K562 (cell line): ENCODE results near the gene ISYNA1. TPM values are rescaled to one million over a fixed set of nuclear protein-coding genes. Genes with fewer than 3 reads are reported as not detected.
A peak's percentile ranks its signal among the peaks of the same experiment; 100 is the strongest.

Experiments used
- ATAC-seq: fragments of 200-7000 bp; cut with Tn5 transposase; 3 replicates; pipeline ENCODE4 v1.9.1; 2020; ENCODE audit warnings: moderate library complexity
- BruUV-seq: library from RNA; stranded (reverse); fragments of 400-500 nt; replicated peaks from 2 replicates; lab custom pipeline; 2021; lab: Mats Ljungman, UMichigan
- CTCF ChIA-PET: fragments of 300-600 bp; formaldehyde crosslinking; extraction: SDS; loops from one replicate; lab custom pipeline; 2021; ENCODE audit warnings: low intra/inter-chr PET ratio; lab: Yijun Ruan, JAX
- POLR2A ChIA-PET: fragments of 300-600, 350-650 bp; sonication (Branson Sonifier 250); formaldehyde crosslinking; extraction: SDS; loops from one replicate; lab custom pipeline; 2021; ENCODE audit warnings: antibody characterized with exemption, inconsistent platforms; lab: Yijun Ruan, JAX
- DNase-seq, 4 experiments: peaks; one replicate each; pipeline versions ENCODE4 v3.0.0 to v3.0.0-alpha.2; 2011 to 2018; ENCODE audit warnings: low spot score in 3 of 4, mixed read lengths in 3 of 4; ENCODE audit errors: extremely low read depth in 1 of 4
- FAIRE-seq: peaks from 2 replicates; lab custom pipeline; 2011; peaks lifted over from hg19 to GRCh38; lab: Jason Lieb, UNC
- H2AFZ ChIP-seq: 2 replicates; pipeline ENCODE4 v1.6.0; 2011; ENCODE audit warnings: low read depth, low read length, control low read depth, inconsistent platforms
- H3K27ac ChIP-seq: fragments of 200-600 bp; 3 replicates; pipeline ENCODE4 v1.8.0; 2011; ENCODE audit warnings: low read depth, mild to moderate bottlenecking, control low read depth, inconsistent platforms, low read length, moderate library complexity, mixed read lengths; ENCODE audit errors: extremely low read depth
- H3K27me3 ChIP-seq, 2 experiments: fragments of 300-600 bp in 1 of 2; 2 replicates in 1 of 2; 3 replicates in 1 of 2; pipeline versions ENCODE4 v1.6.0 to v1.8.0; 2011; ENCODE audit warnings: inconsistent platforms in 2 of 2, low read length in 2 of 2, mild to moderate bottlenecking in 1 of 2, mixed read lengths in 1 of 2, moderate library complexity in 1 of 2; ENCODE audit not compliant: control insufficient read depth in 2 of 2, insufficient read depth in 2 of 2
- H3K36me3 ChIP-seq: fragments of 300-600 bp; 3 replicates; pipeline ENCODE4 v1.8.0; 2011; ENCODE audit warnings: mild to moderate bottlenecking, low read length, inconsistent platforms; ENCODE audit not compliant: control insufficient read depth, insufficient read depth
- H3K4me1 ChIP-seq, 2 experiments: fragments of 200-600 bp in 1 of 2; replicated peaks in 1 of 2; 2 replicates in 1 of 2; 3 replicates in 1 of 2; pipeline versions ENCODE4 v1.5.1 to v1.8.0; 2011; ENCODE audit warnings: inconsistent platforms in 2 of 2, low read length in 2 of 2, mild to moderate bottlenecking in 1 of 2, mixed read lengths in 1 of 2, moderate library complexity in 1 of 2; ENCODE audit not compliant: control insufficient read depth in 2 of 2, insufficient read depth in 2 of 2
- H3K4me2 ChIP-seq: 2 replicates; pipeline ENCODE4 v1.6.1; 2011; ENCODE audit warnings: low read length, control low read depth, inconsistent platforms, mixed read lengths; ENCODE audit not compliant: insufficient read depth
- H3K4me3 ChIP-seq: fragments of 200-600 bp; sonication (generic), shearing (Covaris generic); 2 replicates; pipeline ENCODE4 v1.5.1; 2016; ENCODE audit warnings: control low read depth, inconsistent platforms
- H3K79me2 ChIP-seq: fragments of 200-600 bp; 3 replicates; pipeline ENCODE4 v1.8.0; 2011; ENCODE audit warnings: low read length, inconsistent platforms; ENCODE audit not compliant: control insufficient read depth, insufficient read depth
- H3K9ac ChIP-seq, 2 experiments: 2 replicates each; pipeline versions ENCODE4 v1.6.0 to v1.6.1; 2011; ENCODE audit warnings: low read depth in 2 of 2, low read length in 2 of 2, control low read depth in 1 of 2, inconsistent platforms in 1 of 2, mild to moderate bottlenecking in 1 of 2, mixed read lengths in 1 of 2; ENCODE audit not compliant: insufficient read depth in 1 of 2
- H3K9me1 ChIP-seq: one replicate; pipeline ENCODE4 v1.6.0; 2011; ENCODE audit warnings: inconsistent platforms, mild to moderate bottlenecking, low read length, moderate library complexity; ENCODE audit not compliant: control insufficient read depth, insufficient read depth
- H3K9me3 ChIP-seq: replicated peaks from 2 replicates; pipeline ENCODE4 v1.5.1; 2011; ENCODE audit warnings: low read depth, low read length, inconsistent platforms; ENCODE audit not compliant: control insufficient read depth, insufficient read depth
- H4K20me1 ChIP-seq: replicated peaks from 2 replicates; pipeline ENCODE4 v1.6.1; 2011; ENCODE audit warnings: low read length, inconsistent platforms, mixed read lengths; ENCODE audit not compliant: control insufficient read depth, insufficient read depth
- CCNT2 ChIP-seq: IDR thresholded peaks from 2 replicates; pipeline ENCODE4 v1.6.1; 2011; ENCODE audit warnings: borderline replicate concordance, low read depth, mild to moderate bottlenecking, moderate library complexity, mixed read lengths, low read length; ENCODE audit not compliant: insufficient read length; ENCODE audit errors: extremely low read depth
- JUNB ChIP-seq: fragments of 450-650 bp; formaldehyde crosslinking; conservative IDR thresholded peaks from 2 replicates; pipeline ENCODE4 v1.4.0; 2020; ENCODE audit warnings: mild to moderate bottlenecking
- MAFG ChIP-seq: fragments of 450-650 bp; conservative IDR thresholded peaks from 2 replicates; pipeline ENCODE4 v1.6.1; 2016; ENCODE audit warnings: missing genetic modification characterization, missing compliant biosample characterization
- POLR2B ChIP-seq: fragments of 450-650 bp; IDR thresholded peaks from 2 replicates; pipeline ENCODE4 v1.6.1; 2018; ENCODE audit warnings: low read depth; ENCODE audit not compliant: partially characterized antibody
- SMC3 ChIP-seq: conservative IDR thresholded peaks from 2 replicates; pipeline ENCODE4 v1.6.1; 2011; ENCODE audit warnings: low read depth, low read length, improper control_type of control experiment; ENCODE audit not compliant: insufficient read depth
- TEAD4 ChIP-seq, 2 experiments: sonication (generic) in 1 of 2; formaldehyde crosslinking in 1 of 2; IDR thresholded peaks; 2 replicates each; pipeline versions ENCODE4 v1.6.1 to v1.8.0; 2012 to 2022; ENCODE audit warnings: borderline replicate concordance in 1 of 2, inconsistent platforms in 1 of 2, low read length in 1 of 2, mild to moderate bottlenecking in 1 of 2, missing genetic modification reagents in 1 of 2
- ZNF384 ChIP-seq: IDR thresholded peaks from 2 replicates; pipeline ENCODE4 v1.6.1; 2012; ENCODE audit warnings: low read depth, low read length, improper control_type of control experiment
- ZNF507 ChIP-seq: conservative IDR thresholded peaks from 2 replicates; pipeline ENCODE4 v1.6.1; 2017; ENCODE audit warnings: missing genetic modification characterization, missing compliant biosample characterization
- ZNF764 ChIP-seq: fragments of 250-450 bp; sonication (Bioruptor Pico); IDR thresholded peaks from 2 replicates; pipeline ENCODE4 v1.4.0; 2020; ENCODE audit warnings: low read depth, mild to moderate bottlenecking, moderate library complexity
- WGBS: fragments of 100-300 bp; shearing (Covaris generic); methylation state at CpG from one replicate; pipeline ENCODE4 v1.1.6; 2016; ENCODE audit warnings: low coverage, mixed read lengths; ENCODE audit not compliant: insufficient coverage; ENCODE audit errors: missing lambda C conversion rate; 5-methylcytosine and 5-hydroxymethylcytosine counted together
- in situ Hi-C: fragments of 300-500 bp; cut with MboI; formaldehyde crosslinking; loops from 4 replicates; pipeline ENCODE4 v1.15.0; 2018; ENCODE audit warnings: inconsistent platforms, mixed read lengths
- intact Hi-C: fragments of 100-400 bp; cut with micrococcal nuclease; formaldehyde crosslinking; loops from 2 replicates; pipeline ENCODE4 v1.14.2; 2022
- polyA plus RNA-seq, 8 experiments: library from polyadenylated mRNA; depleted of rRNA in 4 of 8; stranded (reverse) in 5 of 8; unstranded in 3 of 8; fragments of >200 nt; fragmentation: Nextera tagmentation in 2 of 8; fragmentation: Illumina TruSeq in 1 of 8; extraction: Ambion mirVana in 2 of 8; extraction: Trizol in 1 of 8; gene quantifications; 2 replicates each; pipeline versions ENCODE4 v1.2.1 to v1.2.3, GENCODE V29; 2011 to 2014; ENCODE audit warnings: inconsistent platforms in 1 of 8, missing spikeins in 1 of 8
- total RNA-seq, 7 experiments: library from RNA; depleted of rRNA in 6 of 7; stranded (reverse); fragments of >200 nt in 6 of 7; fragmentation: Illumina TruSeq in 2 of 7; extraction: Trizol in 2 of 7; gene quantifications; 2 replicates each; pipeline versions ENCODE4 v1.2.1 to v1.2.3, GENCODE V29; 2011 to 2021; ENCODE audit warnings: low replicate concordance in 1 of 7
- TF ChIP-seq, protein P1 (sequence below), 2 experiments: fragments of 450-650 bp in 1 of 2; sonication (generic) in 1 of 2; formaldehyde crosslinking in 1 of 2; IDR thresholded peaks; 2 replicates each; pipeline versions ENCODE4 v1.7.1 to v1.9.0; 2016 to 2022; ENCODE audit warnings: inconsistent platforms in 1 of 2, mild to moderate bottlenecking in 1 of 2, missing genetic modification reagents in 1 of 2
- TF ChIP-seq, protein P2 (sequence below): sonication (generic); formaldehyde crosslinking; IDR thresholded peaks from 2 replicates; pipeline ENCODE4 v1.8.0; 2022; ENCODE audit warnings: mild to moderate bottlenecking, missing genetic modification reagents

ISYNA1 gene
- total and polyA plus RNA-seq, 9 of the 15 experiments (the other 6 are each of a cell fraction or from before 2014, with no cell fraction given), result 21.8 to 460 (median 93.2) TPM

DNA sequence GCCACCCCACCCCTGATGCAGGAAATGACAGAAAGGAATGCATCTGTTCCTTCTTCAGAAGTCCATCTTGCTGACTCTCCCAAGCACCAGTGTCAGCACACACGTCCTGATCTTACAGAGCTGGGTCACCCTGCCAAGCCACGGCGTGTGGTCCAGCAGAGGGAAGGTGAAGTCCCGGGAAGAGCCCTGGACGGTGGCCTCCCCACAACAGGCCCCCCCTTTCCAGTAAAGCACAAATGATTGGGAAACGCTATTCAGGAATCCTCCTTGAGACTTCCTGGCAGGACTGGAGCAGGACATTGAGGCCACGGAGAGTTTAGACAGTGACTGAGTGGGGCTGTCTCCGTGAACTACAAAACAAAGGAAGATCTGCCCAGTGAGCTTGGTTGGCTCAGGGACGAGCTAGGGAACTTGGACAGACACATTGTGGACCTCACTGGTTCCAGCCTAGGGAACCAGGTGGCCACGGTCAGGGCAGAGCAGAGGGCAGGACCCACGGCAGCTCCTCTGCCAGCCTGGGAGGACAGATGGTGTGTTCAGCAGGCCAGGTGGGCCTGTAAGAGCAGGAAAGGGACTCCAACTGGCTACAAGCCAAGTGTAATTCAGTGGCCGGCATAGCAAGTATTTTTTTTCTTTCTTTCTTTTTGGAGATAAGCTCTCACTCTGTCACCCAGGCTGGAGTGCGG is 42.2 kb upstream of the ISYNA1 start:
- peak overlapping the region in 1 of 2 experiments; percentile 88; a peak in 2 of 4 replicates for H3K9ac ChIP-seq
- 0 out of 2 replicates have a peak, but pooled peaks have one; percentile 21 for TF ChIP-seq ZNF384
- TF ChIP-seq TEAD4 (IDR thresholded peaks at IDR 0.05; ENCODE audit: low read length), result no peak
- TF ChIP-seq TEAD4 (CRISPR knock-in tag; IDR thresholded peaks at IDR 0.05; ENCODE audit: borderline replicate concordance), result no peak
- TF ChIP-seq CCNT2, result no peak
- TF ChIP-seq, protein P1, sequence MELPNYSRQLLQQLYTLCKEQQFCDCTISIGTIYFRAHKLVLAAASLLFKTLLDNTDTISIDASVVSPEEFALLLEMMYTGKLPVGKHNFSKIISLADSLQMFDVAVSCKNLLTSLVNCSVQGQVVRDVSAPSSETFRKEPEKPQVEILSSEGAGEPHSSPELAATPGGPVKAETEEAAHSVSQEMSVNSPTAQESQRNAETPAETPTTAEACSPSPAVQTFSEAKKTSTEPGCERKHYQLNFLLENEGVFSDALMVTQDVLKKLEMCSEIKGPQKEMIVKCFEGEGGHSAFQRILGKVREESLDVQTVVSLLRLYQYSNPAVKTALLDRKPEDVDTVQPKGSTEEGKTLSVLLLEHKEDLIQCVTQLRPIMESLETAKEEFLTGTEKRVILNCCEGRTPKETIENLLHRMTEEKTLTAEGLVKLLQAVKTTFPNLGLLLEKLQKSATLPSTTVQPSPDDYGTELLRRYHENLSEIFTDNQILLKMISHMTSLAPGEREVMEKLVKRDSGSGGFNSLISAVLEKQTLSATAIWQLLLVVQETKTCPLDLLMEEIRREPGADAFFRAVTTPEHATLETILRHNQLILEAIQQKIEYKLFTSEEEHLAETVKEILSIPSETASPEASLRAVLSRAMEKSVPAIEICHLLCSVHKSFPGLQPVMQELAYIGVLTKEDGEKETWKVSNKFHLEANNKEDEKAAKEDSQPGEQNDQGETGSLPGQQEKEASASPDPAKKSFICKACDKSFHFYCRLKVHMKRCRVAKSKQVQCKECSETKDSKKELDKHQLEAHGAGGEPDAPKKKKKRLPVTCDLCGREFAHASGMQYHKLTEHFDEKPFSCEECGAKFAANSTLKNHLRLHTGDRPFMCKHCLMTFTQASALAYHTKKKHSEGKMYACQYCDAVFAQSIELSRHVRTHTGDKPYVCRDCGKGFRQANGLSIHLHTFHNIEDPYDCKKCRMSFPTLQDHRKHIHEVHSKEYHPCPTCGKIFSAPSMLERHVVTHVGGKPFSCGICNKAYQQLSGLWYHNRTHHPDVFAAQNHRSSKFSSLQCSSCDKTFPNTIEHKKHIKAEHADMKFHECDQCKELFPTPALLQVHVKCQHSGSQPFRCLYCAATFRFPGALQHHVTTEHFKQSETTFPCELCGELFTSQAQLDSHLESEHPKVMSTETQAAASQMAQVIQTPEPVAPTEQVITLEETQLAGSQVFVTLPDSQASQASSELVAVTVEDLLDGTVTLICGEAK (IDR thresholded peaks at IDR 0.05), result no peak
- TF ChIP-seq, protein P1 (CRISPR knock-in tag; IDR thresholded peaks at IDR 0.05), result no peak
- TF ChIP-seq ZNF507 (tag), result no peak
- TF ChIP-seq MAFG (tag), result no peak
- TF ChIP-seq SMC3, result no peak
- TF ChIP-seq POLR2B, result no peak
- TF ChIP-seq JUNB (CRISPR knock-in tag), result no peak
- no peak for TF ChIP-seq ZNF764 (CRISPR knock-in tag)
- TF ChIP-seq, protein P2, sequence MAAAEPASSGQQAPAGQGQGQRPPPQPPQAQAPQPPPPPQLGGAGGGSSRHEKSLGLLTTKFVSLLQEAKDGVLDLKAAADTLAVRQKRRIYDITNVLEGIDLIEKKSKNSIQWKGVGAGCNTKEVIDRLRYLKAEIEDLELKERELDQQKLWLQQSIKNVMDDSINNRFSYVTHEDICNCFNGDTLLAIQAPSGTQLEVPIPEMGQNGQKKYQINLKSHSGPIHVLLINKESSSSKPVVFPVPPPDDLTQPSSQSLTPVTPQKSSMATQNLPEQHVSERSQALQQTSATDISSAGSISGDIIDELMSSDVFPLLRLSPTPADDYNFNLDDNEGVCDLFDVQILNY (CRISPR knock-in tag), result no peak

More for the DNA sequence above, 42.2 kb upstream of the ISYNA1 start:
- peaks cover 52 to 68% of the 10 kb centered on the region in 2 experiments for H3K4me1 ChIP-seq
- no peaks in the 10 kb centered on the region; the same call in 2 of the 3 replicates for H3K36me3 ChIP-seq
- ChIA-PET POLR2A (interaction anchor here (0.5 to 1.0 kb wide), 7 partner anchors 9 to 376 kb away, joined by 3 read pairs; no protein-coding TSS in a partner anchor), CTCF (no interaction called here)
- H3K27me3 ChIP-seq, result no peaks in the 10 kb centered on the region
- intact Hi-C loops, result no loop called here
- BruUV-seq, result no TSS peak
- H3K4me2 ChIP-seq, result no peak overlapping the region
- WGBS, result 60% methylated on average over 13 of the region's 13 CpGs
- no peak overlapping the region for H2AFZ ChIP-seq
- in situ Hi-C loops, result no loop called here
- H3K4me3 ChIP-seq, result no peak overlapping the region
- H3K27ac ChIP-seq, result peak overlapping the region; percentile 30; the same call in 2 of the 3 replicates
- FAIRE-seq (no peak), ATAC-seq (no peak), DNase-seq (peak in 1 of 4 experiments; percentile 45)
- peaks cover 11% of the 10 kb centered on the region for H3K9me1 ChIP-seq
- H3K79me2 ChIP-seq, result peaks cover 97% of the 10 kb centered on the region
- H4K20me1 ChIP-seq, result peaks cover 51% of the 10 kb centered on the region
- no peaks in the 10 kb centered on the region for H3K9me3 ChIP-seq
